SKM-1 treated with dmso at 0.1 percent for 144 hours (cell line): Measurements from ENCODE around the gene EEFSEC.

ENCODE experiments used
- DNase-seq: peaks from one replicate; lab custom pipeline; 2025; ENCODE audit not compliant: unreplicated experiment; lab: John Stamatoyannopoulos, UW

EEFSEC gene

DNA sequence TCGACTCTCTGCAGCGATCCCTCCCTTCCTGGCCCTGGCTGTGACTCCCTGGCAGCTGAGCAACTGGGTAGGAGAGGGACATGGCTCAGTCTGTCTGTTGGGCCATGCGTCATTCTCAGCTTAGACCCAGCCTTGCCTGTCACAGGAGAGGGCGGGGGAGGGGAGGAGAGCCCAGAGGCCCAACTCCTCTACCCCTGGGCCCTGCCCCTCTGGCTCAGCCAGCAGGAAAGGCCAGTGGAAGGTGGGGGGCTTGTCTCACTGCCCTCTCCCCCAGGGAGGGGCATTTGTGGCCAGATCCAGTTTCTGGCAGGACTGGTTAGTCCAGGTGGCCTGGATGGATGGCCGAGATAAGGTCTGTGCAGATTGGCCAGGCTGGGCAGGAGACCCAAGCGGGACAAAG is 281.8 kb downstream of the EEFSEC start:
- DNase-seq, result no peak

DNA sequence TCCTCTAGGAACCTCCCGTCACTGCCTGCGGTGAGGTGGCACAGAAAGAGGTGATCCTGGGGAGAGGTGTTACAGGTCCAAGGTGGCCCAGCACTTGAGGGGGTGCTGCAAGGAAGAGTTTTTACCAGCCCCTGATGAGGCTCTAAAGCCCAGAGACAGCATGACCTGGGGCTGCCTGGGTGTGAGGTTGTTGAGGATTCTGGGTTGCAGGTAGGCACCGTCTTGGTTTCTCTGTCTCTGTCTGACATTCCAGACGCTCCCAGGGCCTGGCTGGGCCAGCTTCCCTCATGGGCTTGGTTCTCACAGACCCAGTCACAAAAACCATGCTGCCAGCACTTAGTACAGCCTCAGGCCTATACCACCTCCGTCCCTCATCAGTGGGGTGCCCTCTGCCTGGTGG is 282.3 kb downstream of the EEFSEC start:
- no peak for DNase-seq

DNA sequence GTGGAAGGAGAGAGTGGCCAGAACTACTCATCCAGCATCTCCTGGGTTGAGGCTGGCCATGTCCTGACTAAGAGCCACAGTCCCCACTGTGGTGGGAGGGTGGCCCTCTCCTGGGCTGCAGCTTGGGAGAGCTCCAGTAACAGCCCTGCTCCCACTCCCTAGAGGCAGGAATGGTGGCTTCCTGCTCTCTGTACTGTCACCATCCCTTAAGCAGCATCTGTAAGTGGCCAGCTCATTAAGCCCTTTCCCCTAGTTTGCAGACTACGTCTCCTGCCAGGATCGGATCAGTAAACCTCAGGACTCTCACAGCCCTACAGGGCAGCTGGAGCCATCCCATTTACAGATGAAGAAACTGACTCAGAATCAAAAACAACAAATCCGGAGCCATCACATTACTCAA is 282.9 kb downstream of the EEFSEC start:
- DNase-seq, result no peak

DNA sequence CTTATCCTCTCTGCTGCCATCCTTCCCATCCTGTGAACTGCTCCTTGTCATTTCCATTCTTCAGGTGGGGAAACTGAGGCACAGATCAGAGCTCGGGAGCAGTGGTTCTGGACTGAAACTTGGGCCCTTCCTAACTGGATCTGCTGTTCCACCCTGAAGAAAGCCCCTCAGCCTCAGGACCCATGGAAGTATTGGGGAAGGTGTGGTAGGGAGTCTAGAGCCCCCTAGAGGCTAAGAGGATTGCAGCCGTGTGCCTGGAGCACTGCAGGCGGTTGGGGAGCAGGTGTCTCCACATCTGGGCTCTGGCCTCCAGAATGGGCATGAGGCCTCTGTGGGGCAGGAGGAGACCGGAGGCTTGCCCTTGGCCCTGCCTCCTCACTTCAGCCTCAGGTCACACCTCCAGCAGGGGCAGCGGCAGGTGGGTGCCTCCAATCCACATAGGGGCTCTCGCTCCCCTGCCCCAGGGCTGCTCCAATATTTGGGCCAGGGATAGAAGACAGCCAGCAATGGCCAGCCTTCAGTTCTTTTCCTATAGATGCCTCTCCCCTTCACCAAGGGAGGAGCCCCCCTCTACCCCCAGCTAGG is 285.3 kb downstream of the EEFSEC start:
- no peak for DNase-seq

DNA sequence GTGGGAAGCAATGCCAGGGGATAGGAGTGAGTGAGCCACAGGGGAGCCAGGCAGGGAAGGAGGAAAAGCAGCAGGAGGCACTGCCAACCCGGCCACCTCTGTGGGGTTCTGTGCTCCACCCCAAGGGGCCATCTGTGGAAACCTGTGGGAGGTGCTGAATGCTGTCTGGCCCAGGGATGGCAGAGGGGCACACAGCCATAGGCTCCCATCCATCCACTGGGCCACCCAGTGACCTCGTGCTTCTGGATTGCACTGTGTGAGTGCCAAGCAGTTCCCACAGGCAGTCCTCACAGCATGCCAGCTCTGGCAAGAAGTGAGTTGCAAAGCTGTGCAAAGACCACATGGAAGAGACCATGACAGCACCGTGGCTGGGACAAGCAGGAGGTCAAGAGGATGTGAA is 285.9 kb downstream of the EEFSEC start:
- no peak for DNase-seq

DNA sequence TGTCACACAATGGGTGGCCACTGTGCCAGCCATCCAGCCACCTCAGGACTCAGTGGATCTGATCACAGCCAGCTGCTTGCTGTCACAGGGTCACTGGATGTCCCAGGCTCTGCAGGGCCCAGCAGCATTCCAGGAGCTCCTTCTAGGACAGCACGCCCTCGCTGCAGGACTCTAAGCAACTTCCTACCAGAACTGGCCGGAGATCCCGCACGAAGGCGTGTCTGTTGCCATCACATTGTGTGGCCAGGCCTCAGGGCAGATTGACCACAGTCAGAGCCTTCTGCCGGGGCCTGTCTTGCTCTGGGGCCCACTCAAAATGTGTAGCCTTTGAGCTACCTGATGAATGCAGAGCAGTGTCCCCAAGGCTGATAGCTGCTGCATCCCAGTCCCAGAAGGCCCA is 288.8 kb downstream of the EEFSEC start:
- no peak for DNase-seq

DNA sequence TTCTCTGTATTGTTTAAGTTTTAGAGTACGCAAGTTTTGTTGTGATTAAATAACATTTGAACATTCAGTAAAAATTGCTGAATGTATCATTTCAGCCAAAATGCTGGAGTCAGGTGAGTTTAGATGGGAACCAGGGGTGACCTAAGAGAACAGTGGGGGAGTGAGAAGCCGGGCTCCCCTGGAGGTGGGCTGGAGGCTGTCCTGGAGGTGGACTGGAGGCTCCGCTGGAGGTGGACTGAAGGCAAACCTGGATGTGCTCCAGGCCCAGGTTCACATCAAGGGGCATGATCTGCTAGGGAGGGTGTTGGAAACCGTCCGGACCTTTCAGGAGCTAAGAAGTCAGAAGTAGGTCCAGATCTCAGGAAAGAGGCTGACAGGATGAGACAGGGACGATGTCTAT is 289.7 kb downstream of the EEFSEC start:
- no peak for DNase-seq

DNA sequence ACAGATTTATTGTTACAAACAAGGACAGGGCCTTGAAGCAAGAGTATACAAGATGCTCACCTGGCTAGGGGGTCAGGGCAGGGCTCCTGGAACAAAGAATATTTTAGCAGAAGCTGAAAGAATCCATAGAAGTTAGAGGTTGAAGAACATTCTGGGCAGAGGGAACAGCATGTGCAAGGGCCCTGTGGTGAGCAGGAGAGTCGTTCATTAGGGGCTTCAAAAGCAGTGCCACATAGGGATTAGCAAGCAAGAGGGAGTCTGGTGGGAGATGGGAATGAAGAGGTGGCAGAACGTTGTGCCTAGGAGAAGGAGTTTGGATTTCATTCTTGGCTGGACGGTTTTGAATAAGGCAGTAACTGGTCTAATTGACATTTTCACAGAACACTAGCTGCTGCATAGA is 290.5 kb downstream of the EEFSEC start:
- DNase-seq, result no peak

DNA sequence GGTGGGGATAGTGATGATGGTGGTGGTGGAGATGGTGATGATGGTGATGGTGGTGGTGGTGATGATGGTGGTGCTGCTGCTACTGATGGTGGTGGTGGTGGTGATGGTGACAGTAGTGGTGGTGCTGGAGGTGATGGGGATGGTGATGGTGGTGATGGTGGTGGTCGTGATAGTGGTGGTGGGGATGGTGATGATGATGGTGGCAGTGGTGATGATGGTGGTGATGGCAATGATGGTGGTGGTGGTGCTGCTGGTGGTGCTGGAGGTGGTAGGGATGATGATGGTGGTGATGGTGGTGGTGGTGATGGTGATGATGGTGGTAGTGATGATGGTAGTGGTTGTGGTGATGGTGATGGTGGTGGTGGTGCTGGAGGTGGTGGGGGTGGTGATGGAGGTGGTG is 292.1 kb downstream of the EEFSEC start:
- no peak for DNase-seq

DNA sequence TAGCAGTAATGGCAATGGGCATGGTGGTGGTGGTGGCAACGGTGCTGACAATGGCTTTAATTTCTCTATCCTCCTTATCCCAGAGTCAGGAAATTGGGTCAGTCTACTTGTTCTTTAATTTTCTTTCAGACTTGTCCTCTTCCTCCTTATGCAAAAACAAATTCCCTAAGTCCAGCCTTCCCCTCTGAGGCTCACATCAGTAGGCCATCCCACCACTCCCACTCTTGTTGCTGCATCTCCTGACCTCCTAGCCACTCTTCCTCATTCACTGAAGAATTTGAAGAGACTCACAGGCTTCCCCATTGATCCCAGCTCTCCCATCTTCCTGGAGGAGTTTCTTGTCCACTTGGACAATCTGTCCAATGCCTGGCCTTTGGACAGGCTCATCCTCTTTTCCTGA is 293.5 kb downstream of the EEFSEC start:
- no peak for DNase-seq

DNA sequence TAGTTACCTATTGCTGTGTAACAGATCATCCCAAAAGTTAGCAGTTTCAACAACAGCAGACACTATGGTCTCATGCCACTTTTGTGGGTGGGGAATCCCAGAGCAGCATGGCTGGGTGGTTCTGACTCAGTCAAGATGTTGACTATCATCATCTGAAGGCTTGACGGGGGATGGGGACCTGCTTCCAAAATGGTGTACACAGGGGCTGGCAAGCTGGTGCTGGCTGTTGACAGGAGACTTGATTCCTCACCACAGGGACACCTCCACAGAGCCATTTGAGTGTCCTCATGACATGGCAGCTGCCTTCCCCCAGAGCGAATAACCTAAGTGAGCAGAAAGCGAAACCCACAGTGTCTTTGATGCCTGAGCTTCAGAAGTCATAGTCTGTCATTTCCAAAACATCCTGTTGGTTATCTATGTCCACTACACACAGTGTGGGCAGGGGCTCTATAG is 294.3 kb downstream of the EEFSEC start:
- DNase-seq, result no peak

DNA sequence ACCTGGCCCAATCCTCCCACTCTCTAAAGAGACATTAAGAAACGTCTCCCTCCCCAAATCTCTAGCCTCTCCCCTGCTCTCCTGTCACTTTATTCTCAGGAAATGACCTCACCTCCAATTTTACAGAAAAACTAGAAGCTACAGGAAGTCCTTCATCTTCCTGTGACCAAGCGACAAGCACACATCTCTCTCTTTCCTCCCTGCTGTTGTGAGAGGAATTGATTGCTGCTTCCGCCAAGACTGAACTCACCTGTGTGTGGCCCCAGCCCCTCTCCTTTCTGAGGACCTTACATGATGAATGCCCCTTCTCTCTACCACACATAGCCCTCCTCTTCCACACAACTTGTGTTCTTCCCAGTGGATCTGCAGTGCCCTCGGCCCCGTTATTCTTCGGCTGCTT is 295.2 kb downstream of the EEFSEC start:
- DNase-seq, result no peak

DNA sequence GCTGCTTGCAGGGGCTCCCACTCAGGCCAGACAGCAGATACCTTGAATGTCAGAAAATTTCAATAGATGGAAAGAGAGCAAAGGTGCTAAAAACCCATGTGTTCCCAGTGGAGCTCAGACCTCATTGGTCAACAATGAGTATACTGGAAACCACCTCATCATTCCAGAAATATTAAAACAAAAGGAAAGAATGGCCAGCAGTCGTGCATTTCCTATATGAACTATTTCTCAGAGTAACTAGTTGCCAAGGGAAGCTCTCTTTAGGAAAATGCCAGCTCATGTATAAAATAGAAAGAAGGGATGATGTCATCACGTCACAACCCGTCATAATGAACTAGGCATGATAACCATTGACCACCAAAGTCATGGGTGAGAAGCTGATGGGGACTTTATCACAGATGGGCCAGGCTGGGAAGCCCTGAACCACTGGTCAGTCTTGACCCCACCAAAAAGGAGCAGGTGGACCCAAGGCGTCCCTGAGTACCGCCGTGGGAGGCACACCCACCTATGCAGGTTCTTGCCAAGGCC is 295.9 kb downstream of the EEFSEC start:
- DNase-seq, result no peak

DNA sequence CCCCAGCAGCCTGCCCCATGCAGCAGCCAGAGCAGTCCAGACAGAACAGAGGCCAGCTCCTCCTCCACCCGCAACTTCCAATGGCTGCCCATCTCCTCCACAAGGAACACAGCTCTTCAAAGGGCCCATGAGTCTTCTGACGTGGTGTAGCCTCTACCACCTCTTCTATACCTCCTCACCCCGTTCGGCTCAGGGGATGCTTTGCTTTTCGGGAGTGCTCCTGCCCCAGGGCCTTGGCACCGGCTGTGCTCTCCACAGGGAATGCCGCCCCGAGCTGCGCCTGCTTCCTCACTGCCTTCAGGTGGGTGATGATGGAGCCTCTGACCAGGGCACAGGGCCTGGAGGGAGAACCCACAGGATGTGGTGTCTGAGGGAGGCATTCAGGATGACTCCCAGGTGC is 298.8 kb downstream of the EEFSEC start:
- DNase-seq, result no peak

DNA sequence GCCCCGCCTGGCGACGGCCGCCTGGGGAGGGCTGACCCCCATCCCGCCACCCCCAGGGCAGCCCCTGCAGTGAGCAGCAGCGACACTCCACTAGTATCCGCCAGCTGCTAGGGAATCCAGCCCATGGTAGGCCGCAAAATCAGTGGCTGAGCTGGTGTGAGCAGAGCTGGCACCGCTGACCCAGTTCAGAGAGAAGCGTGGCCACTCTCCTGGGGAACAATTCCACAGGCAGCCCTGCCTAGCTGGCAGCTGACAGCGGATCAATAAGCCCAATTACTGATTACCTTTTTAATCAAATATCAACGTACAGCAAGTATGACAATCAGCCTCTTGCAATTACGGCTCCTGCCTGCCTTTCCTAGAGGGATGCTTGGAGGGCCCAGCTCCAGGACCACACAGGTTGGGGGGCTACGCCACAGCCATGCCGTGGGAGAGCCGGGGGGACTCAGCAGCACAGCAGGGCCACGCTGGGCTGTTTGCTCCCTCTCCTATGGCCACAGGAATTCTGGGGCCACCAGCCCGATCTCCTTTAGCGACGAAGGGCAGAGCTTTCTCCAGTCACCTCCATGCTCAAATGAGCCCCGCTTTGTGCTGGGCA is 299.5 kb downstream of the EEFSEC start:
- DNase-seq, result no peak

DNA sequence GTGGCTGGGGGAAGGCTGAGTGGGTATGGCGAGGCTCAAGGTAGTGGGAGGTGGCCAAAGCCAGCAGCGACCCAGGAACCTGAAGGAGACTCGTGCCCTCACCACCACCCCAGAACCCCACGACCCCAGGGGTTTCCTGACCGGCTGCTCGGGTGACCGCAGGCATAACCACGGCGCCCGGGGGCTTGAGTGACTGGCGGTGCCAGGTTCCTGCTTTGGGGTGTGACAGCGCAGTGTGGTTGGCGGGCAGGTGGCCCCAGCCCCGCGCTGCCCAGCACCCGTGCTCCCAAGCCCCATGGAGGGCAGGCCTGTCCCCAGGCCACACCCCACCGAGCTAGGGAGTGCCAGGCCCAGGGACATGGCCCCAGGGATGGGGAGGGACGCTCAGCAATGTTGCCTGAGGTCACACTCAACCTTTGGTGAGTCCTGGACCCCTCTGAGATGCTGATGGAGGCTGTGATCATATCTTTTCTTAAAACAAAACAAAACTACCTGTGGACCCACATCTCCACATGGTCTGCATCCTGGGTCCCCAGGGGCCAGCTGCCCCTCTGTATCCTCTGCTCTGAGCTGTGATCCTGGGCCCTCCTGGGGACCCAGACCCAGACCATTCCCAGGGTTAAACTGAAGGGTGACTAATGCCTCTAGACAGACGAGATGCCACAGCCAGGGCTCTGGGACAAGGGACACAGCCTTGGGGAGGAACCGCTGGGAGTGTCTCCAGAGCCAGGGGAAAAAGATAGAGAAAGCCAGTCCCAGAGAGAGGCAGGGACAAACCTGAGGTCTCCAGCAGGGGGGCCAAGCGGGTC is 300.4 kb downstream of the EEFSEC start:
- DNase-seq, result no peak

DNA sequence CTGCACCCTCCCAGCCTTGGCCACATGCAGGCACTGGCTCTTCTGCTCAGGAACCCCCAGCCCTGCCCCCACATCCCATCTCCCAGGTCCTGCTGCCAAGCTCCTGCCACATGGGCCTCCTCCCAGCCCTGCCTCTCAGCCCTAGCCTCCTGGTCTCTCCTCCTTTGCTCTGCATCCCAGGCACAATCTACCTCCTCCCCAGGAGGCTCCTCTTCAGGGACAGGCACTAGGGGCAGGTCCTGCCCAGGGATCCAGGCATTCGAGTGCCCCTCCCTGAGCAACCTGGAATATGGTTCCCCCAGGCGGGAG is 301.0 kb downstream of the EEFSEC start:
- DNase-seq, result no peak

DNA sequence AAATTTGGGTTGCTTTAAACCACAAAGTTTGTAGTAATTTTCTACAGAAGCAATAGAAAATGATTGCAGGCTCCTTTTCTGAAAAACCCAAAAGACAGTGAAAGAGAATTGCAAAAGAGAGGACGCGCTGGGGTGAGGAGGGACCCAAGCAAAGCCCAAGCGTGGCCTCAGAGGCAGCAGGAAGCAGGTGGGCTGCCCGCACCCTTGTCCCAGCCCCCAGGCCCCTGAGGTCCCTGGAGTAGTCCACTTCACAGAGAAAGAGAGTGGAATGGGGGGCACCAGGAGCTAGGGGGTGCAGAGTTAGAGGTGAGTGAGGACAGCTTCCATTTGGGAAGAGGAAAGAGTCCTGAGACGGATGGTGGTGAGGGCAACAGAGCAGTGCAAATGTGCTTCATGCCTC is 301.8 kb downstream of the EEFSEC start:
- no peak for DNase-seq

DNA sequence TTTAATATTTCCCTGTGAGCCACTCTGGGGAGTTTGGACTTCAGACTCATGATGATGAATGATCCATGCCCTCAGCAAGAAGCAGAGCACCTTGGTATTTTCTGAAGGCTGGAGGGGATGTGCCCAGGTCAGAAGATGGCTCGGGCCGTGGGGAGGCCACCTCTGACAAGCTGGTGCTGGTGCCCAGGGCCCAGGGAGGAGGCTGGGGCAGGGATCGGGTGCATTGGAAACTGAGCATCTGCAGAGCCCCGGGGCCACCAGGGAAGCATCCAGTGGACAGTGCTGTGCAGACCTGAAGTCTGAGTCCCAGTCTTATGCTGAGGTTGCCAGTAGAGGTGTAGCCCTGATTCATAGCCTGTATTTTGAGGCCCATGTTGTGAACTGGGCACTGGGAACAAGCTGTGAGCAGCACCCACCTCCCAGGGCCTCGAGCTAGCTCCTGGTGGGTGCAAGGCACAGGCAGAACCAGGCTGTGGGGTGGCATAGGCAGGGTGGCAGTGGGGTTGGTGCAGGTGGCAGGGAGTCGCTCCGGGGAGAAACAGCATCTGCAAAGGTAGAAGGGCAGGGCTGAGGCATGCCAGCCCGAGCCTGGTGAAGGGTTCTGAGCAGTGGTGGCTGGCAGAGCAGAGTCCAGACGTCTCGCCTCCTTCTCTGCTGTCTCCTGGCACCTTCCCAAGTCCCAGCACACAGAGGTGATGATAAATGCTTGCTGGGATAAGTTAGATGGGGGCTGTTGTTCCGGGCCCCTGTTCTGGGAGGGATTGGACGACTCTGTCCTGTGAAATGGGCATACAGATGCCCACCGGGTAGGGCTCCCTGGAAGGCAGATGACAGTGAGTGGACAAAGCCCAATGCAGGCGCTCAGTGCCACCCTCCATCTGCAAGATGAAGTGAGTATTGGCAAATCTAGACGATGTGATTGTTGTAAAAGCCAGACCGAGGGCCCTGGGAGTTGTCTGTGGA is 302.8 kb downstream of the EEFSEC start:
- DNase-seq, result no peak

DNA sequence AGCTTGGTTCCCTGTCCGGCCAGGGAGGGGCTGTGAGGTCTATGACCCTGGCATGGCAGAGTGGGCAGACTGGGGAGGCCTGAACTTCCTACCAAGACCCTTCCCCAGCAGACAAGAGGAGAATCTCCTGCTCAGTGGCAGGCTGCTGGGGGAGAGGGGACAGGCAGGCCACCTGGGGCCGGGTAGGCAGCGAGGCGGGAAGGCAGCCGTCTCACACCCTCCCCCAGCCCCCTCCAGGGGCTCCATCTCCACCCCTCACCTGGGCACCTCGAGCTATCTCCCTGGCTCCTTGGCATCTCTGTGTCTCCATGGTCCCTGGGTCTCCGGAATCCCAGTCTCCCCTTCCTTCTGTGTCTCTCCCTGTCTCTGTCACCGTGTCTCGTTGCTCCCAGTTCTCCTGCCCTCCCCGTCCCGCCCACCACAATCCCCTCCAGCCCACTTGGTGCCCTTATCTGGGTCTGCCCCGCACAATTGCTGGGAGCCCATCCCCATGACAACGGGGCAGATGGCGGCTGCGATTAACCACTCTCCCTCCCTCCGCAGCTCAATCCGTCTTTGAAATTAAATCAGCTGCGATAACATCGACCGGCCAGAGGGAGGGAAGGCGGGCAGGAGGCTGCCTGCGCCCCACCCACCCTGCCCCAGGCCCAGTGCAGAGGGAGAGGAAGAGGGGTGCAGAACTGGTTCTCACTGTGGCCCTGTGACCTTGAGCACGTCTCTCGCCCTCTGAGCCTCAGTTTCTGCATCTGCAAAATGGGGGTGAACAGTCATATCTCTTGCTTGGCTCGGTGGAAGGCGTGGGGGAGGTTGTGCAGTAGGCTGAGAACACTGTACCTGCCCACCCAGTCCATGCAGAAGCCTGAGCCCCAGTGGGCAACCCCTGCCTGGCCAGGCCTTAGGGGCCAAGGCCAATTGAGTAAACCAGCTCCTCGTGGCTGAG is 303.8 kb downstream of the EEFSEC start:
- DNase-seq, result no peak
